Hepatocyte (in vitro differentiated cells): ENCODE results near the gene ATP2B3. TPM values are rescaled to one million over a fixed set of nuclear protein-coding genes. Genes with fewer than 3 reads are reported as not detected.
A peak's percentile ranks its signal among the peaks of the same experiment; 100 is the strongest.

Source experiments
- DNase-seq: peaks from one replicate; pipeline ENCODE4 v3.0.0-alpha.2; 2016; ENCODE audit warnings: low spot score
- H2AFZ ChIP-seq: fragments of 200-600 bp; sonication (generic); 2 replicates; pipeline ENCODE4 v1.6.0; 2016; ENCODE audit warnings: antibody characterized with exemption, mild to moderate bottlenecking
- H3K27ac ChIP-seq: fragments of 200-600 bp; sonication (generic); 2 replicates; pipeline ENCODE4 v1.5.1; 2016; ENCODE audit warnings: mild to moderate bottlenecking
- H3K27me3 ChIP-seq: fragments of 200-600 bp; sonication (generic); 2 replicates; pipeline ENCODE4 v1.6.1; 2016
- H3K36me3 ChIP-seq: fragments of 200-600 bp; sonication (generic); replicated peaks from 2 replicates; pipeline ENCODE4 v1.5.1; 2016; ENCODE audit warnings: low read depth; ENCODE audit not compliant: insufficient read depth
- H3K4me1 ChIP-seq: fragments of 200-600 bp; sonication (generic); 2 replicates; pipeline ENCODE4 v1.5.1; 2016; ENCODE audit warnings: mild to moderate bottlenecking, moderate library complexity; ENCODE audit not compliant: insufficient read depth
- H3K4me2 ChIP-seq: fragments of 200-600 bp; sonication (generic); 2 replicates; pipeline ENCODE4 v1.6.0; 2016
- H3K4me3 ChIP-seq: fragments of 200-600 bp; sonication (generic); 2 replicates; pipeline ENCODE4 v1.5.1; 2016; ENCODE audit warnings: mild to moderate bottlenecking
- H3K79me2 ChIP-seq: fragments of 200-600 bp; sonication (generic); 2 replicates; pipeline ENCODE4 v1.6.0; 2017; ENCODE audit warnings: mild to moderate bottlenecking
- H3K9me2 ChIP-seq: fragments of 200-600 bp; sonication (generic); replicated peaks from 2 replicates; pipeline ENCODE4 v1.6.0; 2017; ENCODE audit warnings: mild to moderate bottlenecking; ENCODE audit not compliant: insufficient read depth
- H3K9me3 ChIP-seq: fragments of 200-600 bp; sonication (generic); 2 replicates; pipeline ENCODE4 v1.5.1; 2016; ENCODE audit warnings: low read depth, mild to moderate bottlenecking
- H4K20me1 ChIP-seq: fragments of 200-600 bp; sonication (generic); 2 replicates; pipeline ENCODE4 v1.6.0; 2016; ENCODE audit warnings: mild to moderate bottlenecking; ENCODE audit not compliant: insufficient read depth, poor library complexity, severe bottlenecking
- EZH2 ChIP-seq: fragments of 200-600 bp; sonication (generic); IDR thresholded peaks from 2 replicates; pipeline ENCODE4 v1.6.1; 2016; ENCODE audit warnings: antibody characterized with exemption, mild to moderate bottlenecking, borderline replicate concordance
- EZH2phosphoT487 ChIP-seq: fragments of 200-600 bp; sonication (generic); IDR thresholded peaks from one replicate; pipeline ENCODE4 v1.6.1; 2018; ENCODE audit warnings: antibody characterized with exemption, mild to moderate bottlenecking, low read depth, moderate library complexity; ENCODE audit not compliant: unreplicated experiment, severe bottlenecking
- WGBS: methylation state at CpG from one replicate; pipeline ENCODE4 v1.1.6; 2016; ENCODE audit warnings: low lambda C conversion rate; ENCODE audit errors: missing lambda C conversion rate; 5-methylcytosine and 5-hydroxymethylcytosine counted together
- polyA plus RNA-seq: library from polyadenylated mRNA; unstranded; fragments of >200 nt; fragmentation: Nextera tagmentation; extraction: Ambion mirVana; gene quantifications from 2 replicates; pipeline ENCODE4 v1.2.1, GENCODE V29; 2016
- total RNA-seq: library from RNA; depleted of rRNA; stranded (reverse); fragments of >200 nt; gene quantifications from 2 replicates; pipeline ENCODE4 v1.2.3, GENCODE V29; 2014
- TF ChIP-seq, protein P1 (sequence below): fragments of 200-600 bp; sonication (generic); IDR thresholded peaks from 2 replicates; pipeline ENCODE4 v1.5.1; 2016; ENCODE audit warnings: antibody characterized with exemption, mild to moderate bottlenecking; ENCODE audit not compliant: poor library complexity

The ATP2B3 gene
- total and polyA plus RNA-seq, 2 experiments from 2014 or later, result 0.07 TPM; not detected in 1

GRCh38 chrX:153595859-153596857, 78.7 kb downstream of the ATP2B3 start:
- Histone ChIP-seq H3K27ac (no peak overlapping the region), H3K27me3 (no peaks in the 10 kb centered on the region), H4K20me1 (no peaks in the 10 kb centered on the region), H2AFZ (no peak overlapping the region), H3K9me3 (no peaks in the 10 kb centered on the region), H3K4me1 (peaks cover 4% of the 10 kb centered on the region), H3K4me3 (no peak overlapping the region), H3K4me2 (no peak overlapping the region), H3K36me3 (no peaks in the 10 kb centered on the region), H3K79me2 (peaks cover 17% of the 10 kb centered on the region), H3K9me2 (no peaks in the 10 kb centered on the region)
- DNase-seq, result no peak
- TF ChIP-seq EZH2 (no peak), EZH2phosphoT487 (no peak)
- TF ChIP-seq, protein P1, sequence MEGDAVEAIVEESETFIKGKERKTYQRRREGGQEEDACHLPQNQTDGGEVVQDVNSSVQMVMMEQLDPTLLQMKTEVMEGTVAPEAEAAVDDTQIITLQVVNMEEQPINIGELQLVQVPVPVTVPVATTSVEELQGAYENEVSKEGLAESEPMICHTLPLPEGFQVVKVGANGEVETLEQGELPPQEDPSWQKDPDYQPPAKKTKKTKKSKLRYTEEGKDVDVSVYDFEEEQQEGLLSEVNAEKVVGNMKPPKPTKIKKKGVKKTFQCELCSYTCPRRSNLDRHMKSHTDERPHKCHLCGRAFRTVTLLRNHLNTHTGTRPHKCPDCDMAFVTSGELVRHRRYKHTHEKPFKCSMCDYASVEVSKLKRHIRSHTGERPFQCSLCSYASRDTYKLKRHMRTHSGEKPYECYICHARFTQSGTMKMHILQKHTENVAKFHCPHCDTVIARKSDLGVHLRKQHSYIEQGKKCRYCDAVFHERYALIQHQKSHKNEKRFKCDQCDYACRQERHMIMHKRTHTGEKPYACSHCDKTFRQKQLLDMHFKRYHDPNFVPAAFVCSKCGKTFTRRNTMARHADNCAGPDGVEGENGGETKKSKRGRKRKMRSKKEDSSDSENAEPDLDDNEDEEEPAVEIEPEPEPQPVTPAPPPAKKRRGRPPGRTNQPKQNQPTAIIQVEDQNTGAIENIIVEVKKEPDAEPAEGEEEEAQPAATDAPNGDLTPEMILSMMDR, result no peak
- 86% methylated on average over 21 of the region's 21 CpGs for WGBS

DNA sequence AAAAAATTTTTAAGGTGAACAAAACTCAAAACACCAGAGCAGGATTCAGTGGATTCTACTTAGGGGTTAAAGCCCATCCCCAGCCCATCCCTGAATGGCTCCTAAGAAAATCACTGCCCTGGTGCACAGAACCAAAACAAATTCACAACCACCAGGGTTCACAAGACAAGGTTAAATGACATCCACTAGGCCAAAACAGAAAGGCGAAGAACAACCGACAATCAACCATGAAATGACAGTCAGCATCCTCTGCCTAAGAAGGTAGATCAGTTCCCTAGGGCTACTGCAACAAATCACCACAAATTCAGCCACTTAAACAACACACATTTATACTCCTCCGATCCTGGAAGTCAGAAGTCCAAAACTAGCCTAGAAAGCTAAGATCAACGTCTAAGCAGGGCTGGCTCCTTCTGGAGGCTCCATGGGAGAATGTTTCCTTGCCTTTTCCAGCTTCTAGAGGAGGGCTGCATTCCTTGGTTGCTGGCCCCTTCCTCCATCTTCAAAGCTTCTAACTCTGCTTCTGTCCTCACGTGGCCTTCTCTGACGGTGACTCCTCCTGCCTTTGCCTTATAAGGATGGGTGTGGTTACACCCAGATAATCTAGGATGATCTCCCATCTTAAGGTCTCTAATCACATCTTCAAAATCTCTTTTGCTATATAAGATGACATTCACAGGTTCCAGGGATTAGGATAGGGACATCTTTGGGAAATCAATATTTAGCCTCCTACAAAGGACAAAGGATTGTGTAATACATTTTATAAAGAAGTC, 79.7 kb downstream of the ATP2B3 start:
- WGBS, result 88% methylated on average over 6 of the region's 6 CpGs
- Histone ChIP-seq H3K27ac (no peak overlapping the region), H3K79me2 (peaks cover 17% of the 10 kb centered on the region), H2AFZ (no peak overlapping the region), H3K4me3 (no peak overlapping the region), H3K4me1 (peaks cover 4% of the 10 kb centered on the region), H3K9me2 (no peaks in the 10 kb centered on the region), H3K4me2 (peak overlapping the region; percentile 81), H3K36me3 (no peaks in the 10 kb centered on the region), H3K27me3 (no peaks in the 10 kb centered on the region), H4K20me1 (no peaks in the 10 kb centered on the region), H3K9me3 (no peaks in the 10 kb centered on the region)
- no peak for TF ChIP-seq EZH2
- no peak for TF ChIP-seq EZH2phosphoT487
- TF ChIP-seq, protein P1, result no peak
- no peak for DNase-seq

- peaks cover 17% of the 10 kb centered on the region for H3K79me2 ChIP-seq
- no peaks in the 10 kb centered on the region for H3K36me3 ChIP-seq
- no peaks in the 10 kb centered on the region for H3K9me3 ChIP-seq
- H2AFZ ChIP-seq, result peak within 1 kb of the TSS; percentile 28
- peak within 1 kb of the TSS; percentile 73 for H3K27ac ChIP-seq
- H3K4me3 ChIP-seq, result peak within 1 kb of the TSS; percentile 52
- DNase-seq, result peak; percentile 55
- no peaks in the 10 kb centered on the region for H3K27me3 ChIP-seq
- peaks cover 4% of the 10 kb centered on the region for H3K4me1 ChIP-seq
- WGBS, result 49% methylated on average over 26 of the region's 79 CpGs
- H4K20me1 ChIP-seq, result no peaks in the 10 kb centered on the region
- no peaks in the 10 kb centered on the region for H3K9me2 ChIP-seq
- H3K4me2 ChIP-seq, result peak within 1 kb of the TSS; percentile 87
- TF ChIP-seq, protein P1, result no peak
- TF ChIP-seq EZH2phosphoT487, result no peak
- TF ChIP-seq EZH2, result no peak
Observed at GRCh38 chrX:153598541-153599191, 81.2 kb downstream of the ATP2B3 start, which contains the start of gene CCNQ. TSS of gene CCNQ (minus strand) at chrX:153599139. CDS start at chrX:153599073, 66 bp downstream.
